Stimulated activated CD4-positive, alpha-beta T cell treated with anti-CD3 and anti-CD28 coated beads, Interleukin-12 subunit alpha, Interleukin-12 subunit beta, amount 100 ng/mL, for 48 hours (primary cell): Measurements from ENCODE around the gene NAALADL2.
"Not testable (repeated sequence)": the region's sequence is repeated elsewhere in the genome, so short reads cannot be mapped to it uniquely, and the experiment has no call there.

Source experiments
- DNase-seq, 3 donors: peaks; one replicate each; pipeline ENCODE4 v3.0.0-alpha.2; 2020; ENCODE audit warnings: low read depth in 2 of 3, low spot score in 1 of 3

The NAALADL2 gene

GRCh38 chr3:175552929-175553328 is 693.8 kb downstream of the NAALADL2 start:
- no peak for DNase-seq

DNA sequence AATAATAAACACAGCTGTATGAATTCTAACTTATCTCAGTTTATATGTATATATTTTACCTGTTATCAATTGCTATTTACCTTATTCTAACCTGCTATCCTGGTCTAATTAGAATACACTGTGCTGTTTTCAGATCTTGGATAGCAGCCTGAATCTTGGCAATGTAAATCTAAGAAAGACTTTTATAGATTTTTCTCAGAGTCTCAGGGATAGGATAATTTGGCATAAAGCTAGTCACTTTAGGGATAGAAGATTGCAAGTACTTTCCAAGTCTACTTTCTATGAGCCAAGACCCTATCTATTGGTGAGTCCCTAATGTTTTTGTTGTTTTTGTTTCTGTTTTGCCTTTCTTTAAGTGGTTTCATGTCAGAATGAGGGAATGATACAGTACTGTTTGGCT is 695.7 kb downstream of the NAALADL2 start:
- DNase-seq: no peak

- no peak for DNase-seq
These were observed 699.1 kb downstream of the NAALADL2 start for GRCh38 chr3:175558261-175558660.

GRCh38 chr3:175564363-175564762 is 705.2 kb downstream of the NAALADL2 start:
- DNase-seq: no peak

DNA sequence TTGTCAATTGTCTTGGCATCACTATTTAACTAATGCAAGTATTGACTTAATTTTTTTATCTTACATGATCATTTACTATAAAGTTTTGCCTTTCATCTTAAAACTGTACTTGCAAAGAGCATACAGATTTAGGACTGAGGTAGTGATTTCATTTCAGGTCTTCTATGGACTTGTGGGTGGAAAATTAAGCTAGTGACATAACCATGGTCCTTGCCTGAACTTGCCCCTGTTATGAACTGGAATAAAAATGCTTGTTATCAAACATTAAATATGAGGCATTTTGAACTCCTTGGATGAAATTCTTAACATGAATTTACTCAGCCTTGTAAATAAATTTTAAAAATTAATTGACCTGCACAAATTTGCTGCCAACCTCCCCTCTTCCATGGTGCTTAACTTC is 712.0 kb downstream of the NAALADL2 start:
- no peak for DNase-seq

- DNase-seq: no peak
These were observed 714.1 kb downstream of the NAALADL2 start for GRCh38 chr3:175573226-175573625.

GRCh38 chr3:175580318-175580717 is 721.2 kb downstream of the NAALADL2 start:
- no peak for DNase-seq

GRCh38 chr3:175585898-175586297 is 726.8 kb downstream of the NAALADL2 start:
- no peak for DNase-seq

- DNase-seq: no peak
These were observed 731.6 kb downstream of the NAALADL2 start for GRCh38 chr3:175590745-175591144.

DNA sequence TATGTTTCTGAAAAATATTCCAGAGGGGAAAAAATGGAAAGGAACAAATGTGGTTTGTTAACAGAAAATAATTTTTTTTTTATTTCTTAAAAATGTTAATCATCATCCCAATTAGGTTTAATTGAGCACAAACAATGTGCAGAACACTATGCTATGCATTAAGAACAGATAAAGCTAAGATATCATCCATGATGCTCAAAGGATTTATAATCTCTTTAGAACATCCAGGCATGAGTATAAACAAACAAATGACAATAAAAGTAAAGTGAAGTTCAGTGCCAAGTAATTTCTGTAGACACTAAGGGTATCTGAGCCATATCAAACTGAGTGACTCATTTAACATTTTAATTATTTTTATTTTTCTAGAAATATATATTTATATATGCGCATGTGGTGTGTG is 732.2 kb downstream of the NAALADL2 start:
- no peak for DNase-seq

- DNase-seq: no peak
These were observed 734.2 kb downstream of the NAALADL2 start for GRCh38 chr3:175593331-175593730.

- DNase-seq: no peak
These were observed 739.6 kb downstream of the NAALADL2 start for GRCh38 chr3:175598740-175599139.

GRCh38 chr3:175601521-175601920 is 742.4 kb downstream of the NAALADL2 start:
- DNase-seq: no peak

DNA sequence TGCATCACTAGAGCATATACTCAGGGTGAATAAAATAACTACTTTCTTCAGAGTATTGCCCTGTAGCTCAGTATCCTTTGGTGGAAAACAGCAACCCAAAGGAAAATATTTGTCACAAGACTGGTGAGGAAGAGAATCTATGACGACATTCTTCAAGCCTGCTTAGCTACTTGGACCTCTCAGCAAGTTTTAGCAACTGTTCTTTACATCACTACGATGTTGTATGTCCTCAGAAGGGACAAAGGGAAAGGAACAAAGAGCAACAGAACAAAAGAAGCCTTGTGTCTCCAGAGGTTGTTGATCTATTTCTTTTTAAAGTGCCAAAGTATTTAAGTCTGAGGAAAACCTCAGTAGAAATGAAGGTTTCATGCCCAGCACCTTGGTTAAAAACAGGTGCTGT is 746.7 kb downstream of the NAALADL2 start:
- no peak for DNase-seq

DNA sequence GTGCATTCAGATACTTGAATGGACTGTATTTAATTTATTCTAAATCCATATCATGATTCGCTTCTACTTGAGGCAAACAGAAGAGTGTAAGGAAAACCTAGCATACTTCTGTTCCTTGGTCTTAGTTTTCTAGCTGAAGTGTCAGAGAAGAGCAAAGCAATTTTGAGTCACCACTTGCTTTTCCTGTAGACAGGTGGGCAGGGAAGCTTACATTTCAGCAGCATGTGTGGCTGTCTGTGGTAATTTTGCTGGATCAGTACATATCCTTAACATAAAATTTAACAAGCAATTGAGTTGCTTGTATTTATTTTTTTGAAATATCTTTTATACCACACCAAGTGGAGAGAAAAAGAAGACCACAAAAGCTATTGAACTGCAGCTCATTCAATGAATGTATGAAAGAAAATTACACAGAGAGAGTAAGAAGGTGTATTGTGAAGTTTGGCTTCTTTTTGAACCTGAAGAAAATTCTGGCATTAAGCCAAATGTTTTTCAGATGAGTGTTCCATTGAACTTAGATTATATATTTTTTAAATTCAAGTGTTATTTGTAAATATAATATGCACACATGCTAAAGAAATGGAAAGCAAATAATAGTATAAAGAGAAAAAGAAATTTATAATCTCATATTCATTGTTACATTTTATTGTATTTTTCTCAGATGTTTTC is 747.6 kb downstream of the NAALADL2 start:
- no peak for DNase-seq

GRCh38 chr3:175608356-175608755 is 749.2 kb downstream of the NAALADL2 start:
- DNase-seq: no peak

- DNase-seq: no peak
These were observed 749.8 kb downstream of the NAALADL2 start for GRCh38 chr3:175608911-175609310.

- no peak for DNase-seq
These were observed 753.5 kb downstream of the NAALADL2 start for GRCh38 chr3:175612487-175613196.

DNA sequence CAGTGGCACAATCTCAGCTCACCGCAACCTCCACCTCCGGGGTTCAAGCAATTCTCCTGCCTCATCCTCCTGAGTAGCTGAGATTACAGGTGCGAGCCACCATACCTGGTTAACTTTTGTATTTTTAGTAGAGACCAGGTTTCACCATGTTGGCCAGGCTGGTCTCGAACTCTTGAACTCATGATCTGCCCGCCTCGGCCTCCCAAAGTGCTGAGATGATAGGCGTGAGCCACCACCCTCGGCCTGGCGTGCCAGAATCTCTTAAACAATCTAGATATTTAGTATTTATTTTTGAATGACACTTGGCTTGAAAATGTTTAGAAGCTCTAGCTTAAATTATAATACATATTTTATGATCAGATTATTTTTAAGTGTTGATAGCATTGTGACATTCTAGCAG is 755.0 kb downstream of the NAALADL2 start:
- DNase-seq: not testable (repeated sequence)

GRCh38 chr3:175617247-175617646 is 758.1 kb downstream of the NAALADL2 start:
- DNase-seq: no peak

- DNase-seq: no peak
These were observed 760.2 kb downstream of the NAALADL2 start for GRCh38 chr3:175619369-175619768.

DNA sequence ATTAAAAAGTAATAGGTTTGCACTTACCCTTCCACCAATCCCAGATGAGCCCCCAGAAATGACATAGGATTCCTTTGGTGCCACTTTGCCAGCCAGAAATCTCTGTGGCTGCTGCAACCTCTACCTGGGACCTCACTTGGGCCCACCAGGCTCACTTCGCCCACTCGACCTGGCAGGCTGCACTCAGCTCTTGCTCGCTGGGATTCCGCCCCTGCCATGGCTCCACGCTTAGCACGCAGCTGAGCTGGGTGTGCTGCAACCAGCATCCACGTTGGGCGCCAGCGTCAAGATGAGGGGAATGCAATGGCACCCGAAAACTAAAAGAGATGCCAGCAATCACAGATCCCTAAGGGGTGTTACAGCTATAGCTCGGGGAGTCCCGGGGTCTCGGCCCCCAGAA is 761.0 kb downstream of the NAALADL2 start:
- DNase-seq: no peak

DNA sequence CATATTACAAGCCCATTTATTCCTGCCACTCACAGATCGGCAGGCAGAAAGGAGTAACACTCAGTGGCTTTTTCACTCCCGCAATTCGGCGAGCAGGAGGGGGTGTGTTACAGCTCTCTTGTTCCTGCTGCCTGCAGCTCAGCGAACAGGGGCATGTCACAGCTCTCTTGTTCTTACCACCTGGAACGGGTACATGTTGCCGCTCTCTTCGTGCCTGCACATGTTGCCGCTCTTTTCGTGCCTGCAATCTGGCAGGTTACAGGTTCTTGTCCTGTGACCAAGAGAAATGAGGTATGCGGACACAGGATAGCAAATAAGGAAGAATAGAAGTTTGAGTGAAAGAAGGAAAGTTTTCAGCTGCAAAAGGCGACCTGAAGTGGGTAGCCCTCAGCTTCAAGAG is 761.4 kb downstream of the NAALADL2 start:
- DNase-seq: no peak
